Measurements from ENCODE around the gene CEP164. TPM values are rescaled to one million over a fixed set of nuclear protein-coding genes. Genes with fewer than 3 reads are reported as not detected.
"Not testable (repeated sequence)": the region's sequence is repeated elsewhere in the genome, so short reads cannot be mapped to it uniquely, and the experiment has no call there.

CEP164 gene
- total RNA-seq, 3 donors from 2014 or later, result 13.8 to 26.2 (median 17.3) TPM

DNA sequence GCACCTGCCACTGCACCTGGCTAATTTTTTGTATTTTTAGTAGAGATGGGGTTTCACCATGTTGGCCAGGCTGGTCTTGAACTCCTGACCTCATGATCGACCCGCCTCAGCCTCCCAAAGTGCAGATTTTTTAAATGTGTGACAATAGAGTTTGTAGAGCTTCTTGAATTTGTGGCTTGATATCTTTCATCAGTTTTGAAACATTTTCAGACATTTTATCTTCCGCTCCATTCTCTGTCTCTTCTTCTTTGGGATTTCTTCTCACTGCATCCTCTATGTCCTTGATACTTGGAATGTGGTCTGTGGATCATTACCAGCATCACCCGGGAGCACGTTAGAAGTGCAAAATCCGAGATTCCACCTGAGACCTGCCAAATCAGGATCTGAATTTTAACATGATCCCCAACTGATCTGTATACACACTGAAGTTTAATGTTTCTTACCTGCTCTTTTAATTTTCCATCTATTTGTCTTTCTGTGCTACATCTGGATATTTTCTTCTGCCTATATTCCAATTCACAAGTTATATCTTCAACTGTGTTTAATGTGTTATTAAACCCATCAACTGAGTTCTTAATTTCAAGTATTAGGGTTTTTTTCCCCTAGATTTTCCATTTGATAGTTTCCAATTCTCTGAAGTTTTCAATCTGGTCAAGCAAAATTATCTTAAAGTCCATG is 126.4 kb downstream of the CEP164 start:
- Histone ChIP-seq H3K4me3 (no peak overlapping the region), H3K36me3 (ENCODE audit: low read depth) (no peaks in the 10 kb centered on the region), H3K9me3 (no peaks in the 10 kb centered on the region), H3K4me1 (ENCODE audit: low read depth) (no peaks in the 10 kb centered on the region)
- DNase-seq (no peak), ATAC-seq (no peak)
- intact Hi-C loops (cut with DNase I, micrococcal nuclease), result no loop called here
- TF ChIP-seq, protein P1, sequence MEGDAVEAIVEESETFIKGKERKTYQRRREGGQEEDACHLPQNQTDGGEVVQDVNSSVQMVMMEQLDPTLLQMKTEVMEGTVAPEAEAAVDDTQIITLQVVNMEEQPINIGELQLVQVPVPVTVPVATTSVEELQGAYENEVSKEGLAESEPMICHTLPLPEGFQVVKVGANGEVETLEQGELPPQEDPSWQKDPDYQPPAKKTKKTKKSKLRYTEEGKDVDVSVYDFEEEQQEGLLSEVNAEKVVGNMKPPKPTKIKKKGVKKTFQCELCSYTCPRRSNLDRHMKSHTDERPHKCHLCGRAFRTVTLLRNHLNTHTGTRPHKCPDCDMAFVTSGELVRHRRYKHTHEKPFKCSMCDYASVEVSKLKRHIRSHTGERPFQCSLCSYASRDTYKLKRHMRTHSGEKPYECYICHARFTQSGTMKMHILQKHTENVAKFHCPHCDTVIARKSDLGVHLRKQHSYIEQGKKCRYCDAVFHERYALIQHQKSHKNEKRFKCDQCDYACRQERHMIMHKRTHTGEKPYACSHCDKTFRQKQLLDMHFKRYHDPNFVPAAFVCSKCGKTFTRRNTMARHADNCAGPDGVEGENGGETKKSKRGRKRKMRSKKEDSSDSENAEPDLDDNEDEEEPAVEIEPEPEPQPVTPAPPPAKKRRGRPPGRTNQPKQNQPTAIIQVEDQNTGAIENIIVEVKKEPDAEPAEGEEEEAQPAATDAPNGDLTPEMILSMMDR (IDR thresholded peaks at IDR 0.05), result no peak

DNA sequence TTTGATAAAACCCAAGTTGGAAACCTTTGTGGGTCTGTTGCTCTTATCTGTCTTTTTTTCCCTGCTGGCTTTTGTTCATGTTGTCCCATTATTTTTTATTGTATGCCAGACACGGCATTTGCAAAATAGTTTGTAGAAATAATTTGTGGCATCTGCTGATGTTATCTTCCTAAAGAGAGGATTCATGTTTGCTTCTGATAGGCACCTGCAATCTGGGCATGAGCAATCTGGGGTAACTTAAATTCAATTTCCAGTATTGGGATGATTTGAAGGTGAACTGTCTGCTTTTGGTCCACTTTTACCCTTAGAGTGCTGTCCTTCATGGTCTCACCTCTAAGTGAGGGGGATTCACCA is 126.9 kb downstream of the CEP164 start:
- no peak overlapping the region for H3K4me3 ChIP-seq
- no peaks in the 10 kb centered on the region for H3K4me1 ChIP-seq (ENCODE audit: low read depth)
- intact Hi-C loops (cut with DNase I, micrococcal nuclease), result no loop called here
- H3K36me3 ChIP-seq (ENCODE audit: low read depth), result no peaks in the 10 kb centered on the region
- TF ChIP-seq, protein P1 (IDR thresholded peaks at IDR 0.05), result no peak
- no peaks in the 10 kb centered on the region for H3K9me3 ChIP-seq
- ATAC-seq, result no peak
- DNase-seq, result no peak

DNA sequence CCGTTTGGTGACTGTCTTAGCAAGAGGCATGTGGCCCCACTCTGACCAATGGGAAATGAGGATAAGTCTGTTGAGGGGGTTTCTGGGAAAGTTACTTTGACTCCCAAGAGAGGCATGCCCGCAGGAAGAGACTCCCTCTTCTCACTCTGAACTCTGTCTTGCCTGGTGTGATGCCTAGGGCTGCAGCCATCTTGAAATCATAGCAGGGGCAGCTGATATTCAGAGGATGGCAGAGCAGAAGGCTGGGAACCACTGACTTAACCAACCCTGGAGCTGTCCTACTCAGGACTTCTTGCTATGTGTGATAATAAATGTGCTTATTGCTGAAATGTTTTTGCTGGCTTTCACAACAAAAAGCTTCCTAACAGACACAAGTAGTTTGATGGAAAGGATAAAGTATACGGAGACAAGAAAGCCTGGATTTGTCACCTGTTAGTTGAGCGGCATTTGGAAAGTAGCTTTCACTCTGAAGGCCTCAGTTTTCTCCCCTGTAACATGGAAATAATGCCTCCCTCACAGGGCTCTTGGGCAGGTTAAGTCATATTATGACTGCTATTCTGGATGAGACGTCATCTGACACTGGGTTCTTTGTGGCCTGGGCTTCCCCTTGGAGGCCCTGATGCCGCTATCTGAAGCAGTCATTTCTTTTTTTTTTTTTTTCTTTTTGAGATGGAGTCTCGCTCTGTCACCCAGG is 128.5 kb downstream of the CEP164 start:
- H3K9me3 ChIP-seq, result no peaks in the 10 kb centered on the region
- DNase-seq (no peak), ATAC-seq (no peak)
- no peak overlapping the region for H3K4me3 ChIP-seq
- H3K36me3 ChIP-seq (ENCODE audit: low read depth), result no peaks in the 10 kb centered on the region
- intact Hi-C loops (cut with DNase I, micrococcal nuclease), result no loop called here
- TF ChIP-seq, protein P1 (IDR thresholded peaks at IDR 0.05), result no peak
- no peaks in the 10 kb centered on the region for H3K4me1 ChIP-seq (ENCODE audit: low read depth)

DNA sequence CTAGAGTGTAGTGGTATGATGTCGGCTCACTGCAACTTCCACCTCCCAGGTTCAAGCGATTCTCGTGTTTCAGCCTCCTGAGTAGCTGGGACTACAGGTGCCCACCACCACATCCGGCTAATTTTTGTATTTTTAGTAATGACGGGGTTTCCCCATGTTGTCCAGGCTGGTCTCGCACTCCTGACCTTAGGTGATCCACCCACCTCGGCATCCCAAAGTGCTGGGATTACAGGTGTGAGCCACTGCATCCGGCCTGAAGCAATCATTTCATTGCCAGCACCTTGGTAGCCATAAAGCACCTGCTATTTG is 129.0 kb downstream of the CEP164 start:
- H3K4me3 ChIP-seq; intact Hi-C loops (cut with DNase I, micrococcal nuclease); H3K4me1 ChIP-seq (ENCODE audit: low read depth); H3K36me3 ChIP-seq (ENCODE audit: low read depth); DNase-seq; ATAC-seq; H3K9me3 ChIP-seq: not testable (repeated sequence)

DNA sequence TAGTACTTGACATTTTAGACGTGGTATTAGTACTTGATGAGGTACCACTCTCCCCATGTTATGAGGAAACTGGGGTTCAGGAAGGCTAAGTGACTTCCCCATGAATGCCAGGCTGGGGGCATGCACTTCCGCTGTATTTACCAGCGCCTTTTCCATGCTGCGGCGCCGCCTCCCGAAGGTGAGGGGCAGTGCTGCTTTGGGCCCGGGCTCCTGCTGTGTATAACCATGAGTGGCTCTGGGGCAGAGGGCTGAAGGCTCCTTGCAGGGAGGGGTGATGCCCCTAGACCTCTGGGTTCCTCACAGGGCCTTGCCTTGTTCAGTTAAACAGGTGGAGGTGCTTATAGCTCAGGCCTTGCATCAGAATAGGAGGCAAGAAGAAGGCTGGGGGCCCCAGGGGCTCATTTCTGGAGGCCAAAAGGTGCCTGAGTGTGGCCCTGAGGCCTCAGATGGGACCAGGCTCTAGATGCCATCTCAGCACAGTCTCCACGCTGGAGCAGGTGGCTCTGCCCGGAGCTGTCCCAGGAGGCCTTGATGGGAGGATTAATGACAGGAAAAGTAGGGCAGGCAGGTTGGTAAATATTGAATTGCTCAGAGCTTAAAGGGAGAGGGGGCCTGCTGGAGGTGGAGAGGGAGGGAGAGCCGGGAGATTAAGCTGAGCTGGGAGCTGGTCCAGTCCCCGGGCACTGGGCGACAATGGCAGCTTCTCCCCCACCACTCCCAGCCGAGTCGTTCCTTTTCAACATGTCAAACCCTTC is 129.6 kb downstream of the CEP164 start:
- H3K4me3 ChIP-seq, result no peak overlapping the region
- no peaks in the 10 kb centered on the region for H3K9me3 ChIP-seq
- no peak for ATAC-seq
- no peak for DNase-seq
- TF ChIP-seq, protein P1 (IDR thresholded peaks at IDR 0.05), result no peak
- H3K36me3 ChIP-seq (ENCODE audit: low read depth), result no peaks in the 10 kb centered on the region
- H3K4me1 ChIP-seq (ENCODE audit: low read depth), result no peaks in the 10 kb centered on the region
- intact Hi-C loops (cut with DNase I, micrococcal nuclease), result no loop called here

DNA sequence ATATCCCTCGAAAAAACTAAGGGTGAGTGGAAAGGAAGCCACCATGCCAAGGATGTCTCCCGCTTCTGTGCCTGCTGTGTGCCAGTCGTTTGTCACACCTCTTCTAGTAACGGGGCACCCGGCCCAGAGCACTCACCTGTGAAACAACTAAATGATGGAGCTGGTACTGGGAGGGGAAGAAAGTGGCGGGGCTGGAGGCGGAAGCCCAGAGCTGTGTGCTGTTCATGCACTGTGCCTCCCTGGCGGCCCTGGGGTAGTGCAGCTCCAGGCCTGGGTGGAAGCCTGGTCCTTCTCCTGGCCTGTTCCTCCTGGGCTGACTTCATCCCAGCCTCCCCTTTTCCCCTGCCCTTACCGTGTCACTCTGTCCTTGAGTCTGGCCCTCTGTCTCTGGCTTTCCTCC is 130.2 kb downstream of the CEP164 start:
- intact Hi-C loops (cut with DNase I, micrococcal nuclease), result no loop called here
- Histone ChIP-seq H3K4me3 (no peak overlapping the region), H3K36me3 (ENCODE audit: low read depth) (no peaks in the 10 kb centered on the region), H3K4me1 (ENCODE audit: low read depth) (no peaks in the 10 kb centered on the region), H3K9me3 (no peaks in the 10 kb centered on the region)
- TF ChIP-seq, protein P1 (IDR thresholded peaks at IDR 0.05), result no peak
- no peak for ATAC-seq
- no peak for DNase-seq

Measured in mucosa of descending colon (tissue), 3 donors.